Measurements from ENCODE around the gene LAMA4.

Gene LAMA4

GRCh38 chr6:112279031-112279935 lies 24.9 kb upstream of the LAMA4 start:
- DNase-seq (ENCODE audit: low spot score), result no peak

GRCh38 chr6:112275365-112275764 lies 21.0 kb upstream of the LAMA4 start:
- DNase-seq (ENCODE audit: low spot score), result no peak

GRCh38 chr6:112274774-112275173 lies 20.4 kb upstream of the LAMA4 start:
- DNase-seq (ENCODE audit: low spot score), result no peak

GRCh38 chr6:112272799-112273198 lies 18.4 kb upstream of the LAMA4 start:
- no peak for DNase-seq (ENCODE audit: low spot score)

- no peak for DNase-seq (ENCODE audit: low spot score)
Observed at GRCh38 chr6:112270756-112271155, 16.4 kb upstream of the LAMA4 start.

- DNase-seq (ENCODE audit: low spot score), result no peak
Observed at GRCh38 chr6:112269979-112270566, 15.7 kb upstream of the LAMA4 start.

GRCh38 chr6:112269114-112269513 lies 14.7 kb upstream of the LAMA4 start:
- DNase-seq (ENCODE audit: low spot score), result no peak

GRCh38 chr6:112268654-112269053 lies 14.3 kb upstream of the LAMA4 start:
- DNase-seq (ENCODE audit: low spot score), result no peak

- no peak for DNase-seq (ENCODE audit: low spot score)
Observed at GRCh38 chr6:112268019-112268418, 13.7 kb upstream of the LAMA4 start.

GRCh38 chr6:112266331-112266730 lies 12.0 kb upstream of the LAMA4 start:
- no peak for DNase-seq (ENCODE audit: low spot score)

GRCh38 chr6:112259337-112259675 lies 4.9 kb upstream of the LAMA4 start:
- no peak for DNase-seq (ENCODE audit: low spot score)

- no peak for DNase-seq (ENCODE audit: low spot score)
Observed at GRCh38 chr6:112258642-112259336, 4.4 kb upstream of the LAMA4 start.

- DNase-seq (ENCODE audit: low spot score), result no peak
Observed at GRCh38 chr6:112257178-112257855, 3.0 kb upstream of the LAMA4 start.

- DNase-seq (ENCODE audit: low spot score), result no peak
Observed at GRCh38 chr6:112254921-112255320, 554 bp upstream of the LAMA4 start.

- DNase-seq (ENCODE audit: low spot score), result no peak
Observed at GRCh38 chr6:112253498-112253840, 898 bp downstream of the LAMA4 start.

- no peak for DNase-seq (ENCODE audit: low spot score)
Observed at GRCh38 chr6:112252571-112253497, 1.5 kb downstream of the LAMA4 start.

- DNase-seq (ENCODE audit: low spot score), result no peak
Observed at GRCh38 chr6:112251171-112251875, 3.0 kb downstream of the LAMA4 start.

- no peak for DNase-seq (ENCODE audit: low spot score)
Observed at GRCh38 chr6:112249489-112249888, 4.9 kb downstream of the LAMA4 start.

GRCh38 chr6:112247275-112247674 lies 7.1 kb downstream of the LAMA4 start:
- DNase-seq (ENCODE audit: low spot score), result no peak

GRCh38 chr6:112245511-112246203 lies 8.7 kb downstream of the LAMA4 start:
- no peak for DNase-seq (ENCODE audit: low spot score)
